PC-3 (cell line): ENCODE measurements around the gene NOD1. TPM values are rescaled to one million over a fixed set of nuclear protein-coding genes. Genes with fewer than 3 reads are reported as not detected.
"Not testable (repeated sequence)": the region's sequence is repeated elsewhere in the genome, so short reads cannot be mapped to it uniquely, and the experiment has no call there.

Experiments used
- ATAC-seq: fragments of 200-7000 bp; cut with Tn5 transposase; 2 replicates; pipeline ENCODE4 v1.9.1; 2020; ENCODE audit warnings: mild to moderate bottlenecking, moderate library complexity
- Bru-seq: library from RNA; stranded (reverse); fragments of 400-500 nt; gene quantifications from one replicate; lab custom pipeline; 2021; lab: Mats Ljungman, UMichigan
- BruChase-seq, 2 experiments: library from RNA; stranded (reverse); fragments of 400-500 nt; gene quantifications; one replicate each; lab custom pipeline; 2021; lab: Mats Ljungman, UMichigan
- BruUV-seq: library from RNA; stranded (reverse); fragments of 400-500 nt; replicated peaks from 2 replicates; lab custom pipeline; 2021; lab: Mats Ljungman, UMichigan
- CTCF ChIA-PET: fragments of 300-600 bp; sonication (Branson Sonifier 250); formaldehyde crosslinking; loops from one replicate; lab custom pipeline; 2022; ENCODE audit warnings: antibody characterized with exemption; lab: Charles Lee
- POLR2A ChIA-PET: fragments of 300-600 bp; sonication (Branson Sonifier 250); formaldehyde crosslinking; loops from one replicate; lab custom pipeline; 2022; ENCODE audit warnings: antibody characterized with exemption; ENCODE audit not compliant: unreplicated experiment; lab: Charles Lee
- DNase-seq: peaks from one replicate; pipeline ENCODE4 v3.0.0-alpha.2; 2015
- H2AFZ ChIP-seq: fragments of 300-600 bp; sonication (generic); 2 replicates; pipeline ENCODE4 v1.6.0; 2016; ENCODE audit warnings: antibody characterized with exemption, low read length
- H3F3A ChIP-seq: fragments of 300-600 bp; sonication (generic); one replicate; pipeline ENCODE4 v1.6.0; 2017; ENCODE audit warnings: antibody characterized with exemption, low read length, control low read depth, mild to moderate bottlenecking; ENCODE audit not compliant: unreplicated experiment
- H3K27ac ChIP-seq: fragments of 300-600 bp; sonication (generic); 2 replicates; pipeline ENCODE4 v1.5.1; 2016; ENCODE audit warnings: mild to moderate bottlenecking, low read length
- H3K27me3 ChIP-seq: fragments of 300-600 bp; sonication (generic); 2 replicates; pipeline ENCODE4 v1.6.1; 2016; ENCODE audit warnings: low read length, mixed read lengths
- H3K36me3 ChIP-seq: fragments of 300-600 bp; sonication (generic); 2 replicates; pipeline ENCODE4 v1.6.1; 2016; ENCODE audit warnings: low read depth, mixed run types, low read length, mixed read lengths
- H3K4me1 ChIP-seq: fragments of 300-600 bp; sonication (generic); 2 replicates; pipeline ENCODE4 v1.5.1; 2016; ENCODE audit warnings: low read length; ENCODE audit not compliant: insufficient read depth
- H3K4me2 ChIP-seq: fragments of 300-600 bp; sonication (generic); 2 replicates; pipeline ENCODE4 v1.6.0; 2016; ENCODE audit warnings: low read length
- H3K4me3 ChIP-seq: fragments of 300-600 bp; sonication (generic); 2 replicates; pipeline ENCODE4 v1.5.1; 2016; ENCODE audit warnings: mild to moderate bottlenecking, low read length, mixed read lengths
- H3K79me2 ChIP-seq: fragments of 300-600 bp; sonication (generic); 2 replicates; pipeline ENCODE4 v1.6.1; 2017; ENCODE audit warnings: low read length, mixed read lengths
- H3K9ac ChIP-seq: fragments of 300-600 bp; sonication (generic); 2 replicates; pipeline ENCODE4 v1.6.0; 2016; ENCODE audit warnings: mild to moderate bottlenecking, low read length
- H3K9me2 ChIP-seq: fragments of 300-600 bp; sonication (generic); replicated peaks from 2 replicates; pipeline ENCODE4 v1.6.1; 2016; ENCODE audit warnings: mixed run types, low read length, mixed read lengths
- H3K9me3 ChIP-seq: fragments of 300-600 bp; sonication (generic); 2 replicates; pipeline ENCODE4 v1.6.1; 2016; ENCODE audit warnings: low read length, mixed read lengths
- H4K20me1 ChIP-seq: fragments of 300-600 bp; sonication (generic); 2 replicates; pipeline ENCODE4 v1.6.1; 2016; ENCODE audit warnings: low read length, mixed read lengths
- EZH2 ChIP-seq: fragments of 300-600 bp; sonication (generic); IDR thresholded peaks from one replicate; pipeline ENCODE4 v1.6.1; 2017; ENCODE audit warnings: antibody characterized with exemption, mild to moderate bottlenecking, low read length; ENCODE audit not compliant: unreplicated experiment
- EZH2phosphoT487 ChIP-seq: fragments of 300-600 bp; sonication (generic); IDR thresholded peaks from 2 replicates; pipeline ENCODE4 v1.6.1; 2018; ENCODE audit warnings: mild to moderate bottlenecking, antibody characterized with exemption, low read length, borderline replicate concordance
- intact Hi-C: fragments of 100-400 bp; cut with micrococcal nuclease; formaldehyde crosslinking; loops from 2 replicates; pipeline ENCODE4 v1.9.0; 2023
- long read RNA-seq: library from polyadenylated mRNA; unstranded; transcript quantifications from one replicate; pipeline ENCODE4 v2.0.0, GENCODE V29; 2021; ENCODE audit not compliant: unreplicated experiment
- total RNA-seq: library from RNA; depleted of rRNA; stranded (reverse); fragments of >200 nt; gene quantifications from 2 replicates; pipeline ENCODE4 v1.2.3, GENCODE V29; 2014; rRNA removed
- TF ChIP-seq, protein P1 (sequence below): fragments of 300-600 bp; sonication (generic); conservative IDR thresholded peaks from 2 replicates; pipeline ENCODE4 v1.5.1; 2017; ENCODE audit warnings: antibody characterized with exemption, low read depth, mild to moderate bottlenecking, low read length

Gene NOD1, protein sequence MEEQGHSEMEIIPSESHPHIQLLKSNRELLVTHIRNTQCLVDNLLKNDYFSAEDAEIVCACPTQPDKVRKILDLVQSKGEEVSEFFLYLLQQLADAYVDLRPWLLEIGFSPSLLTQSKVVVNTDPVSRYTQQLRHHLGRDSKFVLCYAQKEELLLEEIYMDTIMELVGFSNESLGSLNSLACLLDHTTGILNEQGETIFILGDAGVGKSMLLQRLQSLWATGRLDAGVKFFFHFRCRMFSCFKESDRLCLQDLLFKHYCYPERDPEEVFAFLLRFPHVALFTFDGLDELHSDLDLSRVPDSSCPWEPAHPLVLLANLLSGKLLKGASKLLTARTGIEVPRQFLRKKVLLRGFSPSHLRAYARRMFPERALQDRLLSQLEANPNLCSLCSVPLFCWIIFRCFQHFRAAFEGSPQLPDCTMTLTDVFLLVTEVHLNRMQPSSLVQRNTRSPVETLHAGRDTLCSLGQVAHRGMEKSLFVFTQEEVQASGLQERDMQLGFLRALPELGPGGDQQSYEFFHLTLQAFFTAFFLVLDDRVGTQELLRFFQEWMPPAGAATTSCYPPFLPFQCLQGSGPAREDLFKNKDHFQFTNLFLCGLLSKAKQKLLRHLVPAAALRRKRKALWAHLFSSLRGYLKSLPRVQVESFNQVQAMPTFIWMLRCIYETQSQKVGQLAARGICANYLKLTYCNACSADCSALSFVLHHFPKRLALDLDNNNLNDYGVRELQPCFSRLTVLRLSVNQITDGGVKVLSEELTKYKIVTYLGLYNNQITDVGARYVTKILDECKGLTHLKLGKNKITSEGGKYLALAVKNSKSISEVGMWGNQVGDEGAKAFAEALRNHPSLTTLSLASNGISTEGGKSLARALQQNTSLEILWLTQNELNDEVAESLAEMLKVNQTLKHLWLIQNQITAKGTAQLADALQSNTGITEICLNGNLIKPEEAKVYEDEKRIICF
- total RNA-seq (4.6 and 5.9 TPM in 2 replicates), Bru-seq, nascent RNA (percentile 61 among the genes with signal in this experiment), BruChase-seq, experiment 1, labeled RNA remaining after a 6-hour chase (percentile 58 among the genes with signal in this experiment), BruChase-seq, experiment 2, labeled RNA remaining after a 2-hour chase (percentile 56 among the genes with signal in this experiment)
- long read RNA-seq, partial matches to known transcripts, result 0 of 9 reads
- long read RNA-seq, other reads (novel, unspliced or antisense), result 9 of 9 reads

DNA sequence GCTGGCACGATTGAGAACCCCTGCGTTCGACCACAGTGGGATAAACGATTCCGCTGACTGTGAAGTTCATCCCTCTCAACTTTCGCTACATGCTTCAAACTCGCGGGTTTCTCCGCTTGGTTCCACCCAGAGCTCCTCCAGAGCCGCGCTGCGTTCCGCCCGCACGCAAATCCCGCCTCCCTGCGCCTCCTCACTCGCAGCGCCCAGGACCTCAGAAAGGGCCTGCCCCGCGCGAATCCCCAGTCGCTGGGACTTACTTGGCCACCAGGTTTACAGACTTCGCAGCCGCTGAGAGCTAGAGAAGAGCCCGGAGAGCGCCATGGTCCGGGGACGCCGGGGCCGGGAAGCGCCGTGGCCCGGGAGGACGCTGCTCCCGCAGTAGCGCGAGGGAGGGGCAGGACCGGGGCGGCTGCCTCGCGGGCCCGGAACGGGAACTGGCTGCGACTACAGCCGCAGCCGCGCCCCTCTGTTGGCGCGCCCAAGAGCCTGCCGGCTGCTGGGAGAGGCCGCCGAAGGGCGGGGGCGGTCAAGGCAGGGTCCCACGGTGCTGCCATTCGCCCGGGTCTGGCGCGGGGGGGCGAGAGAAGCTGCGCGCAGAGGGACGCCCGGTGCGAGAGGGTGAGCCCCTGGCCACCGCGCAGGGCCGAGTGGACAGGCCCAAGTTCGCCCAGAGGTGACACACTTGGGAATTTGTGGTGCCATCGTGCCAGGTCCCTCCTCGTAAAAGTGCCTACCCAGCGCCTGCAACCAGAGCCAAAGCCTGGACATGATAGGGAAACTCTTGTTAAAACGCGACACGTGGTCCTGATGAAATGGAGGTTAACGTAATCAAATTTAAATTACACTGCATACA, at the start of gene NOD1:
NOD1 (minus strand) TSS at position 436 of the 853 bp plus-strand sequence. CDS start 21,863 bp downstream, outside the sequence.
- BruUV-seq, result TSS peak; percentile 43
- Histone ChIP-seq H2AFZ (peak within 1 kb of the TSS; percentile 95), H3K9me3 (no peaks in the 10 kb centered on the region), H3F3A (no peaks in the 10 kb centered on the region), H3K27me3 (no peaks in the 10 kb centered on the region), H3K4me1 (peaks cover 12% of the 10 kb centered on the region; the same call in 1 of the 2 replicates), H3K79me2 (peaks cover 38% of the 10 kb centered on the region), H3K4me3 (peak within 1 kb of the TSS; percentile 87), H4K20me1 (no peaks in the 10 kb centered on the region), H3K36me3 (no peaks in the 10 kb centered on the region), H3K9ac (peak within 1 kb of the TSS; percentile 82), H3K4me2 (peak within 1 kb of the TSS; percentile 97), H3K9me2 (no peaks in the 10 kb centered on the region), H3K27ac (peak within 1 kb of the TSS; percentile 71)
- ChIA-PET CTCF (interaction anchor here (1.5 kb wide), 1 partner anchor 86 kb away, joined by 3 read pairs; no protein-coding TSS in a partner anchor), POLR2A (interaction anchor here (0.6 kb wide), 1 partner anchor 195 kb away, joined by 17 read pairs; no protein-coding TSS in a partner anchor)
- ATAC-seq (peak; percentile 91), DNase-seq (peak; percentile 78)
- intact Hi-C loops, result loop anchor here (1.0 kb wide), 1 partner anchor 26 kb away; the partner anchor contains the start of gene GGCT
- TF ChIP-seq EZH2phosphoT487 (no peak), EZH2 (no peak)
- TF ChIP-seq, protein P1, sequence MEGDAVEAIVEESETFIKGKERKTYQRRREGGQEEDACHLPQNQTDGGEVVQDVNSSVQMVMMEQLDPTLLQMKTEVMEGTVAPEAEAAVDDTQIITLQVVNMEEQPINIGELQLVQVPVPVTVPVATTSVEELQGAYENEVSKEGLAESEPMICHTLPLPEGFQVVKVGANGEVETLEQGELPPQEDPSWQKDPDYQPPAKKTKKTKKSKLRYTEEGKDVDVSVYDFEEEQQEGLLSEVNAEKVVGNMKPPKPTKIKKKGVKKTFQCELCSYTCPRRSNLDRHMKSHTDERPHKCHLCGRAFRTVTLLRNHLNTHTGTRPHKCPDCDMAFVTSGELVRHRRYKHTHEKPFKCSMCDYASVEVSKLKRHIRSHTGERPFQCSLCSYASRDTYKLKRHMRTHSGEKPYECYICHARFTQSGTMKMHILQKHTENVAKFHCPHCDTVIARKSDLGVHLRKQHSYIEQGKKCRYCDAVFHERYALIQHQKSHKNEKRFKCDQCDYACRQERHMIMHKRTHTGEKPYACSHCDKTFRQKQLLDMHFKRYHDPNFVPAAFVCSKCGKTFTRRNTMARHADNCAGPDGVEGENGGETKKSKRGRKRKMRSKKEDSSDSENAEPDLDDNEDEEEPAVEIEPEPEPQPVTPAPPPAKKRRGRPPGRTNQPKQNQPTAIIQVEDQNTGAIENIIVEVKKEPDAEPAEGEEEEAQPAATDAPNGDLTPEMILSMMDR, result no peak

DNA sequence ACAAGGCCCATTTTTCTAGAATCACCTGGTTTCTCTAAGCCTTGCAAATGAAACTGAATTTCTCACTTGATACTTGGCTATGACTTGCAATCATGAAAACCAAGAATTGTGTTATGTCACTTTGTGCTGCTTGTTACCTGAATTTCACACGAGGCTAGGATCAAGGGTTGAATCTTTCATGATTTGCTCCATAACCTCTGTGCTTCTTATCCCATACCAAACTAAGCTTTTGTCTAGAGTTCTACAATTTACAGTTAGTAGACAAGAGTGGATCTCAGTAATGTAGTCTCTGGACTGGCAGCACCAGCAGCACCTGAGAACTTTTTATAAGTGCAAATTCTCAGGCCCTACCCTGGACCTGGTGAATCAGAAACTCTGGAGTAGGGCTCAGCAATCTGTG, 48.7 kb upstream of the NOD1 start:
- H3K9me2 ChIP-seq, BruUV-seq, H3K79me2 ChIP-seq, H3K9me3 ChIP-seq, H3K36me3 ChIP-seq, CTCF ChIA-PET, H3F3A ChIP-seq, ATAC-seq, POLR2A ChIA-PET, H3K4me3 ChIP-seq, H4K20me1 ChIP-seq, H3K9ac ChIP-seq, intact Hi-C loops, DNase-seq, H2AFZ ChIP-seq, H3K27ac ChIP-seq, H3K4me2 ChIP-seq, H3K27me3 ChIP-seq: not testable (repeated sequence)
- H3K4me1 ChIP-seq, result peaks cover 13% of the 10 kb centered on the region
